ENCODE data around the gene SP7. TPM values are rescaled to one million over a fixed set of nuclear protein-coding genes. Genes with fewer than 3 reads are reported as not detected.

The SP7 gene
- total and polyA plus RNA-seq, 9 of the 15 experiments (the other 6 are each of a cell fraction or from before 2014, with no cell fraction given) = 0.04 TPM; not detected in 8

DNA sequence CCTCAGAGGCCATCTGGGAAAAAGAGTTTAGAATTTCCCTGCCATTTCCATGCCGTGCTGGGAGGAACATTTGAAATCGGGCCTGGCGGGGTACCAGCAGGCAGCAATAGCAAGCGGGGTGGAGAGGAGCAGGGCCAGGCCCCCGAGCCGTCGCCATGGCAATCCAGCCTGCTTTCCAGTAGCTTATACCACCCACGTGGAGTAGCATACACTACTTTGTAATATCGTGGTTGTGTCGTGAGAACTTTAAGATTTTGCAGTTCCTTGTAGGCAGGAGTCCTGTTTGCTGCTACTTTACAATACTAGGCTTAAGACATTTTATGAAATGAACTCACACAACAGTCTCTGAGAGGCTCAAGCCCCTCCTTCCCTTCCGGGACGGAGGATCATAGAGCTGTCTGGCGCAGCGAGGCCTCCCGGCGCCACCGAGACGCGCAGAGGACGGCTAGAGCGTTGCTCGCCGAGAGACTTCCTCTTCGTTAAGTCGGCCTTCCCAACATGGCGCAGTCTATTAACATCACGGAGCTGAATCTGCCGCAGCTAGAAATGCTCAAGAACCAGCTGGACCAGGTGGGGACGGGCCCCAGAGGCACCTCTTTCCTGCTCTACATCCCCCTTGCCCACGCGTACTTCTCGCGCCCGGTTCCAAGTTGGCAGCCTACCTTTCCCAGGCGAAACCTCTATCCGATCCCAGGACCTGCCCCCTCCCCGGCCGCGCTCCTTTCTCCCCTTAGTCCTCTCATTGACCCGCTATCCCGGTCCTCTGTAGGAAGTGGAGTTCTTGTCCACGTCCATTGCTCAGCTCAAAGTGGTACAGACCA, 40.9 kb downstream of the SP7 start, which contains the start of gene PFDN5 (continued):
- TF ChIP-seq ARID2 (IDR thresholded peaks at IDR 0.05) (no peak), ZNF316 (IDR thresholded peaks at IDR 0.05) (no peak), POLR2A (conservative IDR thresholded peaks at IDR 0.05) (peak; percentile 92), PCBP1 (IDR thresholded peaks at IDR 0.05; ENCODE audit: low read depth, low read length, poor library complexity, severe bottlenecking) (no peak), CBFA2T2 (conservative IDR thresholded peaks at IDR 0.05) (no peak), HMG20A (CRISPR knock-in tag; conservative IDR thresholded peaks at IDR 0.05) (no peak), RBM17 (IDR thresholded peaks at IDR 0.05; ENCODE audit: borderline replicate concordance, low read depth, low read length) (no peak), KDM4B (IDR thresholded peaks at IDR 0.05; ENCODE audit: borderline replicate concordance in 2 of 2, low read depth in 1 of 2) (no peak; a peak in 1 of 4 replicates), ETS1 (conservative IDR thresholded peaks at IDR 0.05; ENCODE audit: control insufficient read depth, low read depth, low read length) (peak; percentile 82), GTF2E2 (tag; IDR thresholded peaks at IDR 0.05) (no peak), NFXL1 (CRISPR knock-in tag; IDR thresholded peaks at IDR 0.05) (no peak), E2F5 (CRISPR knock-in tag; IDR thresholded peaks at IDR 0.05) (no peak), ETV5 (CRISPR knock-in tag; IDR thresholded peaks at IDR 0.05; ENCODE audit: low read depth) (peak; percentile 90), FOXP4 (CRISPR knock-in tag; IDR thresholded peaks at IDR 0.05; ENCODE audit: borderline replicate concordance) (no peak), NBN (IDR thresholded peaks at IDR 0.05; ENCODE audit: low read depth) (peak; percentile 84; the same call in 1 of the 2 replicates), SMARCC2 (IDR thresholded peaks at IDR 0.05; ENCODE audit: low read depth) (no peak), ZNF57 (CRISPR knock-in tag; IDR thresholded peaks at IDR 0.05) (no peak), CSDE1 (IDR thresholded peaks at IDR 0.05) (peak in 1 of 2 experiments; percentile 66; a peak in 2 of 4 replicates)
- TF ChIP-seq, protein P1, sequence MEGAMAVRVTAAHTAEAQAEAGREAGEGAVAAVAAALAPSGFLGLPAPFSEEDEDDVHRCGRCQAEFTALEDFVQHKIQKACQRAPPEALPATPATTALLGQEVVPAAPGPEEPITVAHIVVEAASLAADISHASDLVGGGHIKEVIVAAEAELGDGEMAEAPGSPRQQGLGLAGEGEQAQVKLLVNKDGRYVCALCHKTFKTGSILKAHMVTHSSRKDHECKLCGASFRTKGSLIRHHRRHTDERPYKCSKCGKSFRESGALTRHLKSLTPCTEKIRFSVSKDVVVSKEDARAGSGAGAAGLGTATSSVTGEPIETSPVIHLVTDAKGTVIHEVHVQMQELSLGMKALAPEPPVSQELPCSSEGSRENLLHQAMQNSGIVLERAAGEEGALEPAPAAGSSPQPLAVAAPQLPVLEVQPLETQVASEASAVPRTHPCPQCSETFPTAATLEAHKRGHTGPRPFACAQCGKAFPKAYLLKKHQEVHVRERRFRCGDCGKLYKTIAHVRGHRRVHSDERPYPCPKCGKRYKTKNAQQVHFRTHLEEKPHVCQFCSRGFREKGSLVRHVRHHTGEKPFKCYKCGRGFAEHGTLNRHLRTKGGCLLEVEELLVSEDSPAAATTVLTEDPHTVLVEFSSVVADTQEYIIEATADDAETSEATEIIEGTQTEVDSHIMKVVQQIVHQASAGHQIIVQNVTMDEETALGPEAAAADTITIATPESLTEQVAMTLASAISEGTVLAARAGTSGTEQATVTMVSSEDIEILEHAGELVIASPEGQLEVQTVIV (CRISPR knock-in tag; IDR thresholded peaks at IDR 0.05; ENCODE audit: borderline replicate concordance) = no peak
- TF ChIP-seq, protein P2, sequence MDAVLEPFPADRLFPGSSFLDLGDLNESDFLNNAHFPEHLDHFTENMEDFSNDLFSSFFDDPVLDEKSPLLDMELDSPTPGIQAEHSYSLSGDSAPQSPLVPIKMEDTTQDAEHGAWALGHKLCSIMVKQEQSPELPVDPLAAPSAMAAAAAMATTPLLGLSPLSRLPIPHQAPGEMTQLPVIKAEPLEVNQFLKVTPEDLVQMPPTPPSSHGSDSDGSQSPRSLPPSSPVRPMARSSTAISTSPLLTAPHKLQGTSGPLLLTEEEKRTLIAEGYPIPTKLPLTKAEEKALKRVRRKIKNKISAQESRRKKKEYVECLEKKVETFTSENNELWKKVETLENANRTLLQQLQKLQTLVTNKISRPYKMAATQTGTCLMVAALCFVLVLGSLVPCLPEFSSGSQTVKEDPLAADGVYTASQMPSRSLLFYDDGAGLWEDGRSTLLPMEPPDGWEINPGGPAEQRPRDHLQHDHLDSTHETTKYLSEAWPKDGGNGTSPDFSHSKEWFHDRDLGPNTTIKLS (IDR thresholded peaks at IDR 0.05; ENCODE audit: borderline replicate concordance, low read depth) = peak; percentile 89

Data from K562 (cell line).